ENCODE results near the gene PDCL2. TPM values are rescaled to one million over a fixed set of nuclear protein-coding genes. Genes with fewer than 3 reads are reported as not detected.

Gene PDCL2
- total and polyA plus RNA-seq, 2 of the 13 experiments (the other 11 are each of a cell fraction or from before 2014, with no cell fraction given): not detected

GRCh38 chr4:55598641-55599040, 6.6 kb upstream of the PDCL2 start:
- H2AFZ ChIP-seq (ENCODE audit: low read length): no peak overlapping the region
- H3K36me3 ChIP-seq (replicated peaks in 1 of 2; ENCODE audit: control insufficient read depth in 1 of 2, insufficient read depth in 2 of 2, low read length in 2 of 2): no peaks in the 10 kb centered on the region
- ATAC-seq (no peak), DNase-seq (ENCODE audit: low spot score) (no peak), FAIRE-seq (no peak)
- intact Hi-C loops (cut with micrococcal nuclease; ENCODE audit: unreplicated experiment): no loop called here
- H3K27ac ChIP-seq (ENCODE audit: extremely low read length, insufficient read depth, low read length): no peak overlapping the region
- in situ Hi-C loops (cut with HindIII; ENCODE audit: extremely low pct_ligation_motif_present, low pct_unique_long_range_greater_than_20kb): no loop called here
- no peak overlapping the region for H3K4me3 ChIP-seq (replicated peaks in 1 of 3; ENCODE audit: insufficient read depth in 1 of 3, low read depth in 2 of 3, low read length in 3 of 3)
- no peaks in the 10 kb centered on the region for H3K4me1 ChIP-seq (ENCODE audit: insufficient read depth, low read length)
- no peaks in the 10 kb centered on the region for H4K20me1 ChIP-seq (ENCODE audit: insufficient read depth, low read length)
- no peaks in the 10 kb centered on the region for H3K9me3 ChIP-seq (ENCODE audit: low read length)
- H3K4me2 ChIP-seq (ENCODE audit: low read depth, low read length): no peak overlapping the region
- 34% methylated on average over 2 of the region's 2 CpGs for WGBS (ENCODE audit: low lambda C conversion rate)
- H3K79me2 ChIP-seq (ENCODE audit: insufficient read depth, low read length): no peaks in the 10 kb centered on the region
- H3K27me3 ChIP-seq (ENCODE audit: control insufficient read depth in 1 of 2, insufficient read depth in 2 of 2, low read length in 2 of 2): no peaks in the 10 kb centered on the region
- TF ChIP-seq, protein P1, sequence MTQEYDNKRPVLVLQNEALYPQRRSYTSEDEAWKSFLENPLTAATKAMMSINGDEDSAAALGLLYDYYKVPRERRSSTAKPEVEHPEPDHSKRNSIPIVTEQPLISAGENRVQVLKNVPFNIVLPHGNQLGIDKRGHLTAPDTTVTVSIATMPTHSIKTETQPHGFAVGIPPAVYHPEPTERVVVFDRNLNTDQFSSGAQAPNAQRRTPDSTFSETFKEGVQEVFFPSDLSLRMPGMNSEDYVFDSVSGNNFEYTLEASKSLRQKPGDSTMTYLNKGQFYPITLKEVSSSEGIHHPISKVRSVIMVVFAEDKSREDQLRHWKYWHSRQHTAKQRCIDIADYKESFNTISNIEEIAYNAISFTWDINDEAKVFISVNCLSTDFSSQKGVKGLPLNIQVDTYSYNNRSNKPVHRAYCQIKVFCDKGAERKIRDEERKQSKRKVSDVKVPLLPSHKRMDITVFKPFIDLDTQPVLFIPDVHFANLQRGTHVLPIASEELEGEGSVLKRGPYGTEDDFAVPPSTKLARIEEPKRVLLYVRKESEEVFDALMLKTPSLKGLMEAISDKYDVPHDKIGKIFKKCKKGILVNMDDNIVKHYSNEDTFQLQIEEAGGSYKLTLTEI (CRISPR knock-in tag; conservative IDR thresholded peaks at IDR 0.05): no peak
- TF ChIP-seq SP1 (IDR thresholded peaks at IDR 0.05): no peak
- no peak for TF ChIP-seq SP1 (CRISPR knock-in tag; IDR thresholded peaks at IDR 0.05)
- TF ChIP-seq HOXA5 (CRISPR knock-in tag; IDR thresholded peaks at IDR 0.05): no peak
- TF ChIP-seq SP5 (CRISPR knock-in tag; IDR thresholded peaks at IDR 0.05; ENCODE audit: borderline replicate concordance, low read depth): no peak
- TF ChIP-seq ARNT2 (CRISPR knock-in tag; IDR thresholded peaks at IDR 0.05; ENCODE audit: low read depth): no peak
- TF ChIP-seq REXO4 (CRISPR knock-in tag; IDR thresholded peaks at IDR 0.05; ENCODE audit: borderline replicate concordance): no peak
- TF ChIP-seq EED (CRISPR knock-in tag; IDR thresholded peaks at IDR 0.05): no peak
- TF ChIP-seq SOX6 (IDR thresholded peaks at IDR 0.05): no peak
- TF ChIP-seq SOX6 (CRISPR knock-in tag; IDR thresholded peaks at IDR 0.05): no peak
- no peak for TF ChIP-seq ZNF550 (CRISPR knock-in tag; IDR thresholded peaks at IDR 0.05; ENCODE audit: borderline replicate concordance)
- no peak for TF ChIP-seq NFKB2 (CRISPR knock-in tag; IDR thresholded peaks at IDR 0.05; ENCODE audit: borderline replicate concordance)
- TF ChIP-seq BRD4 (CRISPR knock-in tag; IDR thresholded peaks at IDR 0.05): no peak
- no peak for TF ChIP-seq STAT5B (CRISPR knock-in tag; IDR thresholded peaks at IDR 0.05)
- no peak for TF ChIP-seq ZNF333 (CRISPR knock-in tag; IDR thresholded peaks at IDR 0.05; ENCODE audit: borderline replicate concordance)
- CTCF ChIA-PET (ENCODE audit: low intra/inter-chr PET ratio, low total read pairs): no interaction called here
- H3K9ac ChIP-seq (ENCODE audit: insufficient read depth, low read depth, low read length): no peak overlapping the region
- POLR2A ChIA-PET: no interaction called here
- no TSS peak for BruUV-seq (replicated peaks)
